PC-9 (cell line): Measurements from ENCODE around the gene SLCO2B1. TPM values are rescaled to one million over a fixed set of nuclear protein-coding genes. Genes with fewer than 3 reads are reported as not detected.

Experiments
- BruUV-seq: library from RNA; stranded (reverse); fragments of 400-500 nt; replicated peaks from 2 replicates; lab custom pipeline; 2021; lab: Mats Ljungman, UMichigan
- CTCF ChIA-PET: fragments of 300-600 bp; sonication (Branson Sonifier 250); formaldehyde crosslinking; loops from one replicate; lab custom pipeline; 2022; ENCODE audit warnings: antibody characterized with exemption; lab: Charles Lee
- POLR2A ChIA-PET: fragments of 300-600 bp; sonication (Branson Sonifier 250); formaldehyde crosslinking; loops from one replicate; lab custom pipeline; 2022; ENCODE audit warnings: antibody characterized with exemption; ENCODE audit not compliant: unreplicated experiment; lab: Charles Lee
- DNase-seq, 2 experiments: peaks; one replicate each; pipeline versions ENCODE4 v3.0.0 to v3.0.0-alpha.2; 2015 to 2022; ENCODE audit warnings: mixed read lengths in 1 of 2
- H2AFZ ChIP-seq: fragments of 200-600 bp; sonication (generic); 2 replicates; pipeline ENCODE4 v1.8.1; 2017; ENCODE audit warnings: antibody characterized with exemption
- H3F3A ChIP-seq: fragments of 200-600 bp; sonication (generic); 2 replicates; pipeline ENCODE4 v1.8.1; 2017; ENCODE audit warnings: antibody characterized with exemption, mild to moderate bottlenecking, low read depth; ENCODE audit not compliant: insufficient read depth
- H3K27ac ChIP-seq: fragments of 200-600 bp; sonication (generic); 2 replicates; pipeline ENCODE4 v1.6.1; 2016; ENCODE audit warnings: mixed run types
- H3K27me3 ChIP-seq: fragments of 200-600 bp; sonication (generic); 2 replicates; pipeline ENCODE4 v1.6.1; 2016; ENCODE audit warnings: low read depth, mixed run types; ENCODE audit not compliant: insufficient read depth
- H3K36me3 ChIP-seq: fragments of 200-600 bp; sonication (generic); 2 replicates; pipeline ENCODE4 v1.6.1; 2016; ENCODE audit warnings: low read depth, mixed run types
- H3K4me1 ChIP-seq: fragments of 200-600 bp; sonication (generic); replicated peaks from 2 replicates; pipeline ENCODE4 v1.6.1; 2016; ENCODE audit warnings: mixed run types; ENCODE audit not compliant: insufficient read depth
- H3K4me2 ChIP-seq: fragments of 200-600 bp; sonication (generic); 2 replicates; pipeline ENCODE4 v1.6.1; 2017; ENCODE audit warnings: mixed run types
- H3K4me3 ChIP-seq: fragments of 200-600 bp; sonication (generic); 2 replicates; pipeline ENCODE4 v1.6.1; 2016; ENCODE audit warnings: mixed run types
- H3K79me2 ChIP-seq: fragments of 200-600 bp; sonication (generic); 2 replicates; pipeline ENCODE4 v1.6.1; 2017; ENCODE audit warnings: low read depth, mixed run types
- H3K9me2 ChIP-seq: fragments of 200-600 bp; sonication (generic); 2 replicates; pipeline ENCODE4 v1.8.1; 2017; ENCODE audit warnings: mild to moderate bottlenecking; ENCODE audit not compliant: insufficient read depth
- H3K9me3 ChIP-seq: fragments of 200-600 bp; sonication (generic); 2 replicates; pipeline ENCODE4 v1.8.1; 2016; ENCODE audit warnings: low read depth; ENCODE audit not compliant: insufficient read depth
- H4K20me1 ChIP-seq: fragments of 200-600 bp; sonication (generic); 2 replicates; pipeline ENCODE4 v1.8.1; 2017; ENCODE audit not compliant: insufficient read depth
- EZH2 ChIP-seq: fragments of 200-600 bp; sonication (generic); IDR thresholded peaks from 2 replicates; pipeline ENCODE4 v1.8.0; 2017; ENCODE audit warnings: antibody characterized with exemption, low read depth
- intact Hi-C: fragments of 100-400 bp; cut with micrococcal nuclease; formaldehyde crosslinking; loops from one replicate; pipeline ENCODE4 v1.10.0; 2022; ENCODE audit not compliant: unreplicated experiment
- total RNA-seq: library from RNA; stranded (reverse); gene quantifications from 2 replicates; pipeline ENCODE4 v1.2.3, GENCODE V29; 2021
- TF ChIP-seq, protein P1 (sequence below): fragments of 200-600 bp; sonication (generic); conservative IDR thresholded peaks from 2 replicates; pipeline ENCODE4 v1.6.1; 2017; ENCODE audit warnings: mixed run types, antibody characterized with exemption, mild to moderate bottlenecking, moderate library complexity

The SLCO2B1 gene
- total RNA-seq, 1 experiment from 2014 or later: 1.3 TPM

GRCh38 chr11:75145972-75146519 is 4.9 kb upstream of the SLCO2B1 start:
- no peaks in the 10 kb centered on the region for H3K36me3 ChIP-seq
- peaks cover 59% of the 10 kb centered on the region for H3K27me3 ChIP-seq
- POLR2A ChIA-PET: no interaction called here
- no peaks in the 10 kb centered on the region for H4K20me1 ChIP-seq
- CTCF ChIA-PET: interaction anchor here (0.6 to 0.9 kb wide), 2 partner anchors 124 to 214 kb away, joined by 3 read pairs; no protein-coding TSS in a partner anchor
- no peaks in the 10 kb centered on the region for H3K9me3 ChIP-seq
- no peaks in the 10 kb centered on the region for H3F3A ChIP-seq
- intact Hi-C loops: loop anchor here (2.0 kb wide), 1 partner anchor 59 kb away; no protein-coding TSS in a partner anchor
- H3K4me2 ChIP-seq: no peak overlapping the region
- TF ChIP-seq, protein P1, sequence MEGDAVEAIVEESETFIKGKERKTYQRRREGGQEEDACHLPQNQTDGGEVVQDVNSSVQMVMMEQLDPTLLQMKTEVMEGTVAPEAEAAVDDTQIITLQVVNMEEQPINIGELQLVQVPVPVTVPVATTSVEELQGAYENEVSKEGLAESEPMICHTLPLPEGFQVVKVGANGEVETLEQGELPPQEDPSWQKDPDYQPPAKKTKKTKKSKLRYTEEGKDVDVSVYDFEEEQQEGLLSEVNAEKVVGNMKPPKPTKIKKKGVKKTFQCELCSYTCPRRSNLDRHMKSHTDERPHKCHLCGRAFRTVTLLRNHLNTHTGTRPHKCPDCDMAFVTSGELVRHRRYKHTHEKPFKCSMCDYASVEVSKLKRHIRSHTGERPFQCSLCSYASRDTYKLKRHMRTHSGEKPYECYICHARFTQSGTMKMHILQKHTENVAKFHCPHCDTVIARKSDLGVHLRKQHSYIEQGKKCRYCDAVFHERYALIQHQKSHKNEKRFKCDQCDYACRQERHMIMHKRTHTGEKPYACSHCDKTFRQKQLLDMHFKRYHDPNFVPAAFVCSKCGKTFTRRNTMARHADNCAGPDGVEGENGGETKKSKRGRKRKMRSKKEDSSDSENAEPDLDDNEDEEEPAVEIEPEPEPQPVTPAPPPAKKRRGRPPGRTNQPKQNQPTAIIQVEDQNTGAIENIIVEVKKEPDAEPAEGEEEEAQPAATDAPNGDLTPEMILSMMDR: no peak
- TF ChIP-seq EZH2: no peak
- H3K27ac ChIP-seq: no peak overlapping the region
- H3K9me2 ChIP-seq: no peaks in the 10 kb centered on the region
- H2AFZ ChIP-seq: no peak overlapping the region
- DNase-seq: no peak
- no peak overlapping the region for H3K4me3 ChIP-seq
- no TSS peak for BruUV-seq
- H3K79me2 ChIP-seq: no peaks in the 10 kb centered on the region
- no peaks in the 10 kb centered on the region for H3K4me1 ChIP-seq

- no peaks in the 10 kb centered on the region for H4K20me1 ChIP-seq
- H3K36me3 ChIP-seq: no peaks in the 10 kb centered on the region
- DNase-seq: no peak
- H3K4me1 ChIP-seq: no peaks in the 10 kb centered on the region
- peaks cover 65% of the 10 kb centered on the region for H3K27me3 ChIP-seq
- BruUV-seq: no TSS peak
- no peaks in the 10 kb centered on the region for H3K9me2 ChIP-seq
- no peak overlapping the region for H3K4me2 ChIP-seq
- no peak for TF ChIP-seq EZH2
- TF ChIP-seq, protein P1: no peak
- no peak overlapping the region for H3K27ac ChIP-seq
- H3F3A ChIP-seq: no peaks in the 10 kb centered on the region
- no peaks in the 10 kb centered on the region for H3K79me2 ChIP-seq
- H3K4me3 ChIP-seq: no peak overlapping the region
- no peaks in the 10 kb centered on the region for H3K9me3 ChIP-seq
- H2AFZ ChIP-seq: no peak overlapping the region
- ChIA-PET CTCF (interaction anchor here (0.6 kb wide), 1 partner anchor 125 kb away, joined by 3 read pairs; no protein-coding TSS in a partner anchor), POLR2A (no interaction called here)
- intact Hi-C loops: no loop called here
Observed at GRCh38 chr11:75146711-75147110, 4.2 kb upstream of the SLCO2B1 start.

- Histone ChIP-seq H3F3A (no peaks in the 10 kb centered on the region), H4K20me1 (no peaks in the 10 kb centered on the region), H3K4me1 (no peaks in the 10 kb centered on the region), H3K36me3 (no peaks in the 10 kb centered on the region), H3K9me3 (no peaks in the 10 kb centered on the region), H3K27ac (no peak overlapping the region), H3K4me2 (no peak overlapping the region), H3K4me3 (no peak overlapping the region), H3K27me3 (peaks cover 72% of the 10 kb centered on the region), H3K79me2 (no peaks in the 10 kb centered on the region), H2AFZ (no peak overlapping the region), H3K9me2 (no peaks in the 10 kb centered on the region)
- ChIA-PET CTCF (no interaction called here), POLR2A (interaction anchor here (0.6 kb wide), 1 partner anchor 54 kb away, joined by 3 read pairs; no protein-coding TSS in a partner anchor)
- BruUV-seq: no TSS peak
- DNase-seq: no peak
- intact Hi-C loops: no loop called here
- TF ChIP-seq EZH2: no peak
- TF ChIP-seq, protein P1: no peak
Observed at GRCh38 chr11:75147191-75147874, 3.6 kb upstream of the SLCO2B1 start.
